ENCODE results near the gene REEP1. TPM values are rescaled to one million over a fixed set of nuclear protein-coding genes. Genes with fewer than 3 reads are reported as not detected.

REEP1 gene
- total and polyA plus RNA-seq, 10 donors = 0.57 to 7.6 (median 3.4) TPM

DNA sequence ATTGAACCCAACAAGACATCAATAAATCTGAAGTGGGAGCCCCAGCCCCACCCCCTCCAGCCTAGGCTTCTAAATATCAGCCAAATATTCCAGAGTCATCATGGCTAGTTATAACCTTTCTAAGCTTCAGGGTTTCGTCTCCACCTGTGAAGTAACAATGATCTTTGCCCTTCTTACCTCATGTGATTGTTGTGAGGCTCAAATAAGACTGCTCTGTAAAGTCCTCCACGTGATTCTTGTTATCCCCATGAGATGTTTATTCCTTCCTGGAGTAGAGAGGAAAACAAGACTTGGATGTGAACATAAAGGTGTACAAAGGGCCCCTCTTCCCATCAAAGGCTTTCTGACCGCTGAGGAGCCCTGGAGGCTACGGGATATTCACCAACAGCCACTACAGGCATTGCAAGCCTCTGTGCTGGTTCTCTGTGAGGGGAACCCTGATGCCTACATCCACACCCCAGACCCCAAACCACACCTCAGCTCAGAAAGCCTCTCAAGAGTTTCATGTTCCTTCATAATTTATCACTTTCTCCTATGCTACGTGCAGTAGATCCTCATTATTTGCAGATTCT is 20.1 kb upstream of the REEP1 start:
- peaks cover 0 to 6% (median 0%) of the 10 kb centered on the region in 7 donors for H3K27me3 ChIP-seq (replicated peaks in 1 of 7)
- no peak overlapping the region for H3K4me3 ChIP-seq
- H3K36me3 ChIP-seq = no peaks in the 10 kb centered on the region
- intact Hi-C loops (cut with DNase I; ENCODE audit: low total_unique reads) = no loop called here
- 79 to 87% (median 81%) methylated on average over 5 of the region's 5 CpGs for WGBS, 5 donors
- no peak overlapping the region for H3K27ac ChIP-seq
- TF ChIP-seq, protein P1, sequence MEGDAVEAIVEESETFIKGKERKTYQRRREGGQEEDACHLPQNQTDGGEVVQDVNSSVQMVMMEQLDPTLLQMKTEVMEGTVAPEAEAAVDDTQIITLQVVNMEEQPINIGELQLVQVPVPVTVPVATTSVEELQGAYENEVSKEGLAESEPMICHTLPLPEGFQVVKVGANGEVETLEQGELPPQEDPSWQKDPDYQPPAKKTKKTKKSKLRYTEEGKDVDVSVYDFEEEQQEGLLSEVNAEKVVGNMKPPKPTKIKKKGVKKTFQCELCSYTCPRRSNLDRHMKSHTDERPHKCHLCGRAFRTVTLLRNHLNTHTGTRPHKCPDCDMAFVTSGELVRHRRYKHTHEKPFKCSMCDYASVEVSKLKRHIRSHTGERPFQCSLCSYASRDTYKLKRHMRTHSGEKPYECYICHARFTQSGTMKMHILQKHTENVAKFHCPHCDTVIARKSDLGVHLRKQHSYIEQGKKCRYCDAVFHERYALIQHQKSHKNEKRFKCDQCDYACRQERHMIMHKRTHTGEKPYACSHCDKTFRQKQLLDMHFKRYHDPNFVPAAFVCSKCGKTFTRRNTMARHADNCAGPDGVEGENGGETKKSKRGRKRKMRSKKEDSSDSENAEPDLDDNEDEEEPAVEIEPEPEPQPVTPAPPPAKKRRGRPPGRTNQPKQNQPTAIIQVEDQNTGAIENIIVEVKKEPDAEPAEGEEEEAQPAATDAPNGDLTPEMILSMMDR (IDR thresholded peaks at IDR 0.05 in 8 of 11, conservative IDR thresholded peaks at IDR 0.05 in 3 of 11) = no peak
- TF ChIP-seq POLR2AphosphoS5 (IDR thresholded peaks at IDR 0.05) = no peak
- TF ChIP-seq POLR2A (IDR thresholded peaks at IDR 0.05) = no peak
- no peaks in the 10 kb centered on the region for H3K9me3 ChIP-seq
- DNase-seq = no peak
- peaks cover 0 to 6% (median 0%) of the 10 kb centered on the region in 6 donors for H3K4me1 ChIP-seq

DNA sequence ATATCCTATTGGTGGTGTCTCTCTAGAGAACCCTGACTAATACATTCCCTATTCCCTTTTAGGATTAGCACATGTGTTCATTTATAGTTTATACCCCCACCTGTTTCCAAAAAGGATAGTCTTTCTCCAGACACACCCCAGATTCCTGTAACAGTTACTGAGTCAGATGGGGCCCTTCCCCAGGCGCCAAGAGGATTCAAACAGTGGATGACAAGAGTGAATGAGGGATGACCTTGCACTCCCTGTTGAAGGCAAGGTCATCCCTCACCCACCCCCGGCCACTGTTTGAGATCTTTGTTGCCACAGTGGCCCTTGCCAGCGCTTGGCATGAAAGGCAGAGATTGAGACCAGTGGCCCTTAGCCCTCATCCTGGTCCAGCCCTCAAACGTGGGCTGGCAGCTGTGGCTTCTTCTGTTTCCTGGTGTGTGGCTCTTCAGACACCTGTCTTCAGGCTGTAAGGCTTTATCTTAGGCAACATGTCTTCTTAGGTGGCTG is 15.3 kb upstream of the REEP1 start:
- DNase-seq = no peak
- peaks cover 0 to 4% (median 0%) of the 10 kb centered on the region in 8 donors for H3K9me3 ChIP-seq

DNA sequence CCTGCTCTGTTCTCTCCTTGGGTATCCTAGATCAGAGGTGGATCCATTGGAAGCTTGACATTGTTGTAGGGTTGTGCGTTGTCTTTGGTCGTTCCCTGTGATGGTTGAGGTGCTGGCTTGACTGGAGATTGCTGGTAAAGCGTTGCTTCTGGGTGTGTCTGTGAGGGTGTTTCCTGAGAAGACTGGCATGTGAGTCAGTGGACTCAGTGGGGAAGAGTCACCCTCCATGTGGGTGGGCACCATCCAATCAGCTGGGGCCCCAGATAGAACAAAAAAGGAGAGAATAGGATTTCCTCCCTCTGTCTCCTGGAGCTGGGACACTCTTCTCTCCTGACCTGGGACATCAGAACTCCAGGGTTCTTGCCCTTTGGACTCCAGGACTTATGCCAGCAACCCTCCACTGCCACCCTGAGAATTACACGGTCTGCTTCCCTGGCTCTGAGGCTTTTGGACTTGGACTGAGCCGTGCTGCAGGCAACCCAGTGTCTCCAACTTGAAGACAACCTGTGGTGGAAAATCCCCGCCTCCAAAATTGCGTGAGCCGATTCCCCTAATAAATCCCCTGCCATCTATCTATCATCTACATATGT is 14.8 kb upstream of the REEP1 start:
- intact Hi-C loops (cut with DNase I; ENCODE audit: low total_unique reads) = no loop called here
- Histone ChIP-seq H3K36me3 (no peaks in the 10 kb centered on the region), H3K27me3 (replicated peaks in 1 of 7) (peaks cover 0 to 23% (median 0%) of the 10 kb centered on the region in 7 donors), H3K4me1 (no peaks in the 10 kb centered on the region), H3K9me3 (peaks cover 0 to 4% (median 0%) of the 10 kb centered on the region in 8 donors), H3K4me3 (no peak overlapping the region), H3K27ac (no peak overlapping the region)
- no peak for TF ChIP-seq POLR2A (IDR thresholded peaks at IDR 0.05)
- TF ChIP-seq, protein P1 (IDR thresholded peaks at IDR 0.05 in 8 of 11, conservative IDR thresholded peaks at IDR 0.05 in 3 of 11) = no peak
- no peak for TF ChIP-seq POLR2AphosphoS5 (IDR thresholded peaks at IDR 0.05)
- no peak for DNase-seq
- WGBS, 5 donors = 76 to 92% (median 90%) methylated on average over 8 of the region's 8 CpGs

More for the DNA sequence above, 15.3 kb upstream of the REEP1 start:
- Histone ChIP-seq H3K27me3 (replicated peaks in 1 of 7) (peaks cover 0 to 23% (median 0%) of the 10 kb centered on the region in 7 donors), H3K36me3 (no peaks in the 10 kb centered on the region), H3K27ac (no peak overlapping the region), H3K4me3 (no peak overlapping the region), H3K4me1 (no peaks in the 10 kb centered on the region)
- WGBS, 5 donors = 72 to 81% (median 75%) methylated on average over 4 of the region's 4 CpGs
- intact Hi-C loops (cut with DNase I; ENCODE audit: low total_unique reads) = no loop called here
- TF ChIP-seq POLR2AphosphoS5 (IDR thresholded peaks at IDR 0.05) (no peak), POLR2A (IDR thresholded peaks at IDR 0.05) (no peak)
- TF ChIP-seq, protein P1 (IDR thresholded peaks at IDR 0.05 in 8 of 11, conservative IDR thresholded peaks at IDR 0.05 in 3 of 11) = no peak

DNA sequence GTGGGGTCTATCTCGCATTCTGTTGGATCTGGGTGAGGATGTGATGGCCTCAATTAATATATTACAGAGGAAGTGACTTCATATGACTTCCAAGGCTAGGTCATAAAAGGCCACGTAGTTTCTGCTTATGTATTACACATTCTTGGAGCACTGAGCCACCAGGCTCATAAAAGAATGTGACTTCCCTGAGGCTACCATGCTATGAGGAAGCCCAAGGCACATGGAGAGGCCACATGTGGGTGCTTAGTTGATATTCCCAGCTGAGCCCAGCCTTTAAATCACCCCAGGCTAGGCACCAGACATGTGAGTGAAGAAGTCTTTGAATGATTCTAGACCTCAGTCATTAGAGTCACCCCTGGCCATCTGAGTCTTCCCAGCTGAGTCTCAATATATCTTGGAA is 13.3 kb upstream of the REEP1 start:
- intact Hi-C loops (cut with DNase I; ENCODE audit: low total_unique reads) = no loop called here
- Histone ChIP-seq H3K9me3 (peaks cover 0 to 4% (median 0%) of the 10 kb centered on the region in 8 donors), H3K4me1 (no peaks in the 10 kb centered on the region), H3K4me3 (no peak overlapping the region), H3K27ac (no peak overlapping the region), H3K27me3 (replicated peaks in 1 of 7) (peaks cover 0 to 23% (median 0%) of the 10 kb centered on the region in 7 donors), H3K36me3 (no peaks in the 10 kb centered on the region)
- DNase-seq = no peak
- TF ChIP-seq, protein P1 (IDR thresholded peaks at IDR 0.05 in 8 of 11, conservative IDR thresholded peaks at IDR 0.05 in 3 of 11) = no peak
- TF ChIP-seq POLR2A (IDR thresholded peaks at IDR 0.05) (no peak), POLR2AphosphoS5 (IDR thresholded peaks at IDR 0.05) (no peak)
- 62 to 84% (median 70%) methylated on average over 2 of the region's 2 CpGs for whole genome bisulfite sequencing, 5 donors
